Stimulated activated CD4-positive, alpha-beta T cell treated with anti-CD3 and anti-CD28 coated beads, Interleukin-12 subunit alpha, Interleukin-12 subunit beta, amount 100 ng/mL, for 24 hours (primary cell): Measurements from ENCODE around the gene MIPOL1.
"Not testable (repeated sequence)": the region's sequence is repeated elsewhere in the genome, so short reads cannot be mapped to it uniquely, and the experiment has no call there.

Source experiments
- DNase-seq, 2 experiments: peaks; one replicate each; pipeline ENCODE4 v3.0.0-alpha.2; 2020; ENCODE audit warnings: low read depth in 2 of 2

Gene MIPOL1

DNA sequence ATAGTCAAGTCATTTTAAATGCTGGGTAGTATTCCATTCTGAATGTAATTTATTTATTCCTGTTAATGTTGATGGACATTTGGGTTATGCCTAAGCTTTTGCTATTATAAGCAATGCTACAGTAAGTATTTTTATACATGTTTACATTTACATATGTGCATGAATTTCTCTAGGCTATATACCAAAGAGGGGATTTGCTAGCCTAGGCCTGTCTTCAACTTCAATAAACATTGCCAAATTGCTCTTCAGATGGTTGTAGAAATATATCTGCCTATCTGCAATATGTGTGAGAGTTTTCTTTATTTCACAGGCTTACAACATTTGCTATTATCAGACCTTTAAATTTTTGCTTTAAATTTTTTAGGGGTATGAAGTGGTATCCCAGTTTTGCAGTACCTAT lies 87.0 kb downstream of the MIPOL1 start:
- no peak for DNase-seq

DNA sequence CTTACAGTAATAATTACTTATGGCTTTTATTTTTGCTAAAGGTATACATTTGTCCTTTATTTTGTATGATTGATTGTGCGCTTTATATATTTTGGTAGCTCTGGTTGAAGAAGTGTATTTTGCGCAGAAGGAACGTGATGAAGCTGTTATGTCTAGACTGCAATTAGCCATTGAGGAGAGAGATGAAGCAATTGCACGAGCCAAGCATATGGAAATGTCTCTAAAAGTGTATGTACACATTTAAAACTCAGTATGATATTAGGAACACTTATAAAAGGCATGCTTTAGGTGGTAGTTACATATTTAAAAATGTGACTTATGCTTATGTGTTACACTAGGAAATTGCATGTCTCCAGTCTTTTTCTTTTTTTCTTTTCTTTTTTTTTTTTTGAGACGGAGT lies 87.5 kb downstream of the MIPOL1 start:
- DNase-seq = no peak

DNA sequence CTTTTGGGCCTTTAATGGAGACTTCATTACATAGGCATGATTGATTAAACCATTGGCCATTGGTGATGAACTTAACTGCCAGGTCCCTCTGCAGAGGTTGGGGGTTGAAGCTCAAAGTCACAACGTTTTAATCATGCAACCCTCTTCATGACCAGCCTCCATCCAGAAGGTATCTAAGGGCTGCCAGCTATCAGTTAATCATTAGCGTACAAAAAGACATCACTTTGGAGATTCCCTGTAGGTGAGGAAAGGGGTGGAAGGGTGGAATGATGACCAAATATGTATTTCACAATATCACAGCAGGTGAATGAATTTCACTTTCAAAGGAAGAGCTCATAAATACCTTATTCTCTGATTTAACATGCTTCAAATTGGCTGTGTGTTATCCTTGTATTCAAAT lies 92.0 kb downstream of the MIPOL1 start:
- no peak for DNase-seq

DNA sequence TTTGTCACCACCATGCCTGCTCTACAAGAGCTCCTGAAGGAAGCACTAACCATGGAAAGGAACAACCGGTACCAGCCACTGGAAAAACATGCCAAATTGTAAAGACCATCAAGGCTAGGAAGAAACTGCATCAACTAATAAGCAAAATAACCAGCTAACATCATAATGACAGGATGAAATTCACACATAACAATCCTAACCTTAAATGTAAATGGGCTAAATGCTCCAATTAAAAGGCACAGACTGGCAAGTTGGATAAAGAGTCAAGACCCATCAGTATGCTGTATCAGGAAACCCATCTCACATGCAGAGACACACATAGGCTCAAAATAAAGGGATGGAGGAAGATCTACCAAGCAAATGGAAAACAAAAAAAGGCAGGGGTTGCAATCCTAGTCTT lies 97.5 kb downstream of the MIPOL1 start:
- not testable (repeated sequence) for DNase-seq

DNA sequence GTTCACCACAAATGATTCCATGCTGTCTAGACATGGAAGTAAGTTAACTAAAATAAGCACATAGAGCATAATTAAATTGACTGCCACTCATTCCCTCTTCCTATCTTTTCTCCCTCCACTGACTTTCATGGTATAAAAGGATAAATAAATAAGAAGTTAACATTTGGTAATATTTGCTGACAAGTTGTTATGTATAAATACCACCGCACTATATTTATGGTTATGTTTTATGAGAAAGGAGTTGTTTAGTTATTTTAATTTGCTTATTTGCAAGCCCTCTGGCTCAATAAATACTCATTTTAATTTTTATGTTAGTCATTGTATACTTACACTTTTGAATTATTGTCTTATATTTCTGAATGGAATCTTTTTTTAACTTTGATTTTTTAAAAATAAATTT lies 113.5 kb downstream of the MIPOL1 start:
- DNase-seq = no peak

DNA sequence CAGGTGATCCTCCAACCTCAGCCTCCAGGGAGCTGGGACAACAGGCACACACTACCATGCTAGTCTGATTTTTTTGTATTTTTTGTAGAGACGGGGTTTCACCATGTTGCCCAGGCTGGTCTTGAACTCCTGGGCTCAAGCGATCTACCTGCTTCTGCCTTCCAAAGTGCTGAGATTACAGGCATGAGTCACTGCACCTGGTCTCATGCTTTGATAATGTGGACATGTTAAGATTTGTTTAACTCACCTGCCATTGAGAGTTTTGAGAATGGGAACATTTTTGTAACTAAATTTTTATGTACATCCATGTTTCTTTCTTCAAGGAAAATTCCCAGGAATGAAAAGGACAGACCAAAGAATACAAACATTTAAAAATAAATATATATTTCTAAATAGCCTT lies 121.2 kb downstream of the MIPOL1 start:
- DNase-seq = no peak

DNA sequence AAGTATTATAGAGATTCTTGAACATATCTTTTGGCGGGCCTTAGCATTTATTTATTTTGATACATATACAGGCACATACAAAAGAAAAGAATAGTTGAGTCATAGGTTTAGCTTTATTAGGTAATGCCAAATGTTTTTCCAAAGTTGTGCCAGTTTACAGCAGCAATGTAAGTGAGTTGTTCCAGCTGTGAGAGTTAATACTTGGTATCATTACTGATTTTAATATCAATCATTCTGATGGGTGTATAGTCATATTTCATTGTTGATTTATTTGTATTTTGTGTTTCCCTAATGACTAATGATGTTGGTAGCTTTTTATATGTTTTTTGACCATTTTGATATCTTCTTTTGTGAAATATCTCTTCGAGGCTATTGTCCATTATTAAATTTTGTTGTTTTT lies 122.4 kb downstream of the MIPOL1 start:
- DNase-seq = no peak

DNA sequence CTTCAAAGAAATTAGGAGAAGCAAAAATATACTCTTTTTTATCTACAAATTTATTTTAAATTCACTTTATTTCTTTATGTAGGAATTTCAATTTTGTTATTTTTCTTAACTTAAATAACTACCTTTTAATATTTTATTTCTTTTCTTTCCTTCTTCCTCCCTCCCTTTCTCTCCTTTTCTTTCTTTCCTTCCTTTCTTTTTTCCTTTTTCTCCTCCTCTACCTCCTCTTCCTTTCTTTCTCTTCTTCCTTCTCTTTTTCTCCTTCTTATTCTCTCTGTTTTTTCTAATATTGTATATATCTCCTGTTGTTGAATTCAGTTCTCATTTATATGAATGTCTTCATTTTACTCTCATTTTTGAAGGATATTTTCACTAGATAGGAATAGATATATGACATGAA lies 127.6 kb downstream of the MIPOL1 start:
- no peak for DNase-seq

DNA sequence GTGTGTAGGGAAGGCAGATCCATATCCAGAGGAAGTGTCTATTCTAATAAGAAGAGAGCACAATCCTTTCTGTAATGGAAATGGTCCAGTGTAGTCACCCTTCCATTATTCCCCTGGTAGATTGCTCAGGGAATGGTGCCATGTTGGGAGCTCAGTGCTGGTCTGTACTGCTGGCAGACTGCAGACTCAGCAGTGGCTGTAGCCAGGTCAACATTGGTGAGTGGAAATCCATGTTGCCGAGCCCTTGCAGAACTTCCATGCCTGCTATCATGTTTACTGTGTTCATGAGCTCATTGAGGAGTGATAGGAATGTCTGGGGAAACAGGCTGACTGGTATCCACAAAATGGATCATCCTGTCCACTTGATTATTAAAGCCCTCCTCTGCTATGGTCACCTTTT lies 128.7 kb downstream of the MIPOL1 start:
- DNase-seq = no peak

DNA sequence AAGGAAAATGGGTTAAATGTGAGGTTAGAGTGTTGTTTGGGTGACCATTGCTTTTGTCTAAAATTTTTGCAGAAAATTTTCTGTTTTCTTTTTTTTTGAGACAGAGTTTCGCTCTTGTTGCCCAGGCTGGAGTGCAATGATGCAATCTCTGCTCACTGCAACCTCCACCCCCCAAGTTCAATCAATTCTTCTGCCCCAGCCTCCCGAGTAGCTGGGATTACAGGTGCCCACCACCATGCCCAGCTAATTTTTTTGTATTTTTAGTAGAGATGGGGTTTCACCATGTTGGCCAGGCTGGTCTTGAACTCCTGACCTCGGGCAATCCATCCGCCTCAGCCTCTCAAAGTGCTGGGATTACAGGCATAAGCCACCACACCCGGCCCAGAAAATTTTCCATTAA lies 130.2 kb downstream of the MIPOL1 start:
- DNase-seq = not testable (repeated sequence)

DNA sequence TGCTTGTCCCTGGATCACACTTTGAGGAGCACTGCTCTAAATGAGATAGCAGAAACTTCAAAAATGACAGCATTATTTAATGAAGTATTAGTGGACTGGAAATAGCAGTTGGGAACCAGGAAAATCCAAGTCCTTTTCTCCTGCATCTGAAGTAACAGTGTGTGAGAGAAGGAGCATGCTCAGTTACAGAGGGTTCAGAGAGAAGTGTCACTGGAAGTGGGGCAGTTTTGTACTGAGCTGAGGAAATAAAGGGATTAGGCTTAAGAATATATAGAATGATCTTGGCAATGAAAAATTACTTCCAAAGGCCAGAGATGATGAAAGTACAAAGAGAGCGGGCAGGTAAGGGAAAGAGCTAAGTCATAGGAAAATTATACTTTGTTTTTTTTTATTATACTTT lies 130.9 kb downstream of the MIPOL1 start:
- DNase-seq = no peak

DNA sequence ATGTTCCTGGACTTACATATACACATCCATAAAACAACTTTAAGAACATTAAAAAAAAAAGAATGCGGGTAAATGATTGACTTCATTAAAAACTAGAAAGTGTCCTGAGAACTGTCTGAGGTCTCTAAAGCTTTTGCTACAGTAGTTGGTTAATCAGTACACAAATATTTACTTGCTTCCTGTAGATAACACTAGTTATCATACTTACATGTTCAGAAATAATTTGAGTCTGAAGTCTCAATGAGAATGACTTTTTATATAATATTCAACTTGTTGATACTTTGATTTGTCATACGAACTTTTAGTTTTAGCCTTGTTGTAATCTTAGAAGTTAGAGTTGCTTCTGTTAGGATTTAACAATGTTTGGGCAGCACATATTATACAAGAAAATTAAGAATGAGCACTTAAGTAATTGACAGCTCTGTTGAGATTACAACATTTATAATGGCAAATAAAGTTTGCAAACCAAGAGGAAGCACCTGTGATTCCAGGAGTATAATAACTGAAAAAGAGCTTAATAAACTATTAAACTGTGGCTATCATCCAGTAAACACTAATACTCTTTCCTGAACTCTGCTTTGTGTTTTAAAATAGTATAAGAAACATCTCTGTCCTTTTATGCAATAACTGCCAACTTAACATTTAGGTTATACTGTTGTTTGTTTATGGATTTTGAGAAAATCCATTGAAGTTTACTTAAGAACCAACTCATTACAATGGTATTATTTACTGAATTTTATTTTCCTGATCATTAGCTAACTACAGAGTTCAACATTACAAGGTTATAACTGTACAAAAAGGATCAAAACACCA lies 131.7 kb downstream of the MIPOL1 start:
- DNase-seq = no peak

DNA sequence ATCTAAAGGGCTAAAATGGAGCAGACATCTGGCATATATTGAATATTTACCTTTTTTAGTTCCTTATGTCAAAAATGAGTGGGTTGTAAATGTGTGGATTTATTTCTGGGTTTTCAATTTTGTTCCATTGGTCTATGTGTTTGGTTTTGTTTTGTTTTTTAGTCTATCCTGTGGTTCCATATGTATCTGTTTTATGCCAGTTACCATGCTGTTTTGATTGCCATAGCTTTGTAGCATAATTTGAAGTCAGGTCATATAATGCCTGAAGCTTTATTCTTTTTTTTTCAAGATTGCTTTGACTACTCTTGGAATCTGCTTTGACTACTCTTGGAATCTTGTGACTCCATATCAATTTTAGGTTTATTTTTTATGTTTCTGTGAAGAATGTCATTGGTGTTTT lies 133.2 kb downstream of the MIPOL1 start:
- no peak for DNase-seq

DNA sequence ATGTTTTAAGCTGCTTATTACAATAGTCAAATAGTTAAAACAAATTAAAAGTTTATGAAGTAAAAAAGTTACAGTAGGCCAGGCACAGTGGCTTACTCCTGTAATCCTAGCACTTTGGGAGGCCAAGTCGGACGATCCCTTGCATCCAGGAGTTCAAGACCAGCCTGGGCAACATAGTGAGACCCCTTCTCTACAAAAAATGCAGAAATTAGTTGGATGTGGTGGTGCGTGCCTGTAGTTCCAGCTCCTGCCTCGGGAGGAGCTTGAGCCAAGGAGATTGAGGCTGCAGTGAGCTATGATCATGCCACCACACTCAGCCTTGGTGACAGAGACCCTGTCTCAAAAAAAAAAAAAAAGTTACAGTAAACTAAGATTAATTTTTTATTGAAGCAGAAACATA lies 142.6 kb downstream of the MIPOL1 start:
- no peak for DNase-seq

DNA sequence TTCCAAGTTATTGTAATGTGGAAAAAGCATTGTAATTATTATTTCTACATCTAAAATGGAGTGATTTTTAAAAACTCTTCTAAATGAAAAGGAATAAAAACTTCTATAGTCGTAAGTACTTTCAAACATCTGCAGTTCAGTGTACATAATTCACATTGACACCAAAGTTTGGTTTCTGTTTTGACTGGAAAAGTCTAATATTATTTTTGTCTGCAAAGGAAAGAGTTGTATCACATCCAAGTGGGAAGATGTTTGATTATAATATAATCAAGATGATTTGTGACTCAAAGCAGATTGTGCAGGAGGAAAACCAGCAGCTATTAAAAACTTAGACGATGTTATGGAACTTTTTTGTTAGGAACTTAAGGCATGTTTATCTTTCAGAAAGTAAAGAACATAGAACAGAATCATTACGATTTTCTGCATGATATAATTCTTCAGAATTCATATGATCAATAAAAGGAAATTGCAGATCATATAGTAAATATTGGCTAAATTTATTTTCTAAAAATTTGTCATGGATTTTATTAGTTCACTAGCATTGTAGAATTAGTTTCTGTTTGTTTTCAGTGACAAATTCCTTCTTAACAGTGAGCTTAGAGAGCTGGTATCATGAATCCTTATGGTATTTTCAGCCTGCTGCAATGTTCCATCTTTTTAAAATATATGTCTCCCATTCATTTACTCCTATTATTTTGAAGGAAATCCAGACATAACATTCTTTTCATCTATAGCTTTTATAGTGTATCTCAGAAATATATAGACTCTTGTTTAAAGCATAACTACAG lies 145.8 kb downstream of the MIPOL1 start:
- DNase-seq = no peak

DNA sequence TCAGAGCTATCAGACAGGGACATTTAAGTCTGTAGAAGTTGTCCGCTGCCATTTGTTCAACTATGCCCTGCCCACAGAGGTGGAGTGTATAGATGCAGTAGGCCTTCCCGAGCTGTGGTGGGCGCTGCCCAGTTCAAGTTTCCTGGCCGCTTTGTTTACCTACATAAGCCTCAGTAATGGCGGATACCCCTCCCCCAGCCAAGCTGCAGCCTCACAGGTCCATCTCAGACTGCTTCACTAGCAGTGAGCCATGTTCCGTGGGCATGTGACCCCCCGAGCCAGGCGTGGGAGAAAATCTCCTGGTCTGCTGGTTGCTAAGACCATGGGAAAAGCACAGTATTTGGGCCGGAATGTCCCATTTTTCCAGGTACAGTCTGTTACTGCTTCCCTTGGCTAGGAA lies 165.9 kb downstream of the MIPOL1 start:
- no peak for DNase-seq

DNA sequence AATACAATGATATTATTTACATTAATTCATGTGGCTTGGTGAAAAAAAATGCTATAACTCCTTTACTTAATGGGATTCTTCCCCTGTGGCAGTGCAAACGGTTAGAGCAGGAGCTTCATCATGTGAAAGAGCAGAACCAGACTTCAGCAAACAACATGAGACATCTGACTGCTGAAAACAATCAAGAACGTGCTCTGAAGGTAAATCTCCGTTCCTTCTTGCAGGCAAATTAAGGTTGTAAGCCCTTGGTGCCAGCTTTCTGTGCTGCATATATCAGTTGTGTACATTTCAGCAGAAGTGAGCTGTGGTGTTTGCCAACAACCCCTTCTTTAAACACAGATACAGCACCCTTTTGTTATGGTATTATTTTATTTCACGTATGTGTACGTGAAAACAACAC lies 171.7 kb downstream of the MIPOL1 start:
- no peak for DNase-seq

DNA sequence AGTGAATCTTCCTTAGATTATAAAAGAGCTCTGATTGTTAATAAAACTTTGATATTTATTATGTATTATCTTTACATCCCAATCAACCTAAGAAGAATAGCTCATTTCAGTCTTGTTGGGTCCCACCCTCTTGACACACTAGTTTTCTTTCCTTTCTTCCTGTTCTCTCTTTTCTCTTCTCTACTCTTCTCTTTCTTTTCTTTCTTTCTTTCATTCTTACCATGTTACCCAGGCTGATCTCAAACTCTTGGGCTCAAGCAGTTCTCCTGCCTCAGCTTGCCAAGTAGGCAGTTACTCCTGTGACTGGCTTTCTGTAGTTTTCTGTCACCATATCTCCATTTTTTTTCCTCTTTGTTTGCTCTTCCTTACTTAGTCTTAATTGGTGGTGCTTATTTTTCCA lies 177.8 kb downstream of the MIPOL1 start:
- DNase-seq = no peak

DNA sequence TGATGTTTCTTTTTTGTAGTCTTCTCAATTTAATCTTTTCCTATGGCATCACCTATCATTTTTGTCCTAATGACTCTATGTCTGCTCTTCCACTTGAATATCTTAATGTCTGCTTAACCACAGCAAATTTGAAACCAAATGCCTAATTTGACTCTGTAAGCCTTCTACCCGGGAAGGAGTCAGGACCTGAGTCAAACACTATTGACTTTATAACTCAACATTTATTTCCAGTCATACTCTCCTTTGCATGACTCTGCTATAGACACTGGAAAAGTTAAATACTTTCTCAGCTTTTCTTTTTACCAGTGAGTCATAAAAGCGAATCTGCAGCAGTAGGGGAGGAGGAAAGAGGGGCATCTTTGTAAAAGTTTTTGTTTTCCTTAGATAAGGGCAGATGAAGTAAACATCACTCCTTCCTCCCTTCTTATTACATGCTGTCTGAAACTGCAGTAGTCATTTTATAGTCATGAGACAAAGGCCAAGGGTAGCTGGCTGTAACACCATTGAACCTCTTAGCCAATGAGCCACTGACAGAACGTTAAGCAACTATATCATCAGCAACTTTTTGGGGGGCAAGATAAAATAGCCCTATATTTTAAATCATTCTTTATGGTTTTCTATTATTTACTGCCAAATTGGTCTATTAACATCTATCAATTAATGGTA lies 179.3 kb downstream of the MIPOL1 start:
- no peak for DNase-seq

DNA sequence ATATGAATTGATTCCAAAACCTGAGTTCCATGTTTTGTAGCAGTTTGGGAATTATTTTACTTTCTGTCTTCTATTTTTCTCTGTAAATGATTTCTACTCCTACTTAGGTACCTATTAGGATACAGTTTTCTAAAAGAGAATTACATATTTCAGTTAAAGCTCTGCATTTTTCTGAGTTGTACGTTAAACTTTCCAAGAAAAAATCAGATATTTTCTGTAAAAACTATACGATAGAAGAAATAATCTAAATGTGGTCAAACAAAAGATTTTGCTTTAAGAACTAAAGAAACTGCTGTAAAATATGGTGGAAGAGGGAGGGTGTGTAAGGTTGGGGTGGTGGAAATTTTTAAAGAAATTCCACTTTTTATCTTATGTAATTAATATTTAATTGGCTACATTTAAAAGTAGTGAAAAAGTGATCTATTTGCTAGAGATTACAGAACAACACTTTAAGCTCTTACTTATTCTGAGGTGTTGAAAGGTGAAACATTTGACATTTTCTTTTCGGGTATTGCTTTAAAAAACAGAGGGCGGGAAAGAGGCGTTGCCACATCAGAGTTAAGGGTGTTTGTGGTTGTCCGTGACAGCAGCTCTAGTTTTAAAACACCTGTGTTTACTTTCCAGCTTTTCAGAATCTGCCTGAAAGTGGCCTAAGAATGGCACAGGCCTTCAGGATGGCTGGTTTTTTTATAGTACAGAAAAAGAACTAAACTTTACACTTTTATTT lies 187.3 kb downstream of the MIPOL1 start:
- DNase-seq = no peak

DNA sequence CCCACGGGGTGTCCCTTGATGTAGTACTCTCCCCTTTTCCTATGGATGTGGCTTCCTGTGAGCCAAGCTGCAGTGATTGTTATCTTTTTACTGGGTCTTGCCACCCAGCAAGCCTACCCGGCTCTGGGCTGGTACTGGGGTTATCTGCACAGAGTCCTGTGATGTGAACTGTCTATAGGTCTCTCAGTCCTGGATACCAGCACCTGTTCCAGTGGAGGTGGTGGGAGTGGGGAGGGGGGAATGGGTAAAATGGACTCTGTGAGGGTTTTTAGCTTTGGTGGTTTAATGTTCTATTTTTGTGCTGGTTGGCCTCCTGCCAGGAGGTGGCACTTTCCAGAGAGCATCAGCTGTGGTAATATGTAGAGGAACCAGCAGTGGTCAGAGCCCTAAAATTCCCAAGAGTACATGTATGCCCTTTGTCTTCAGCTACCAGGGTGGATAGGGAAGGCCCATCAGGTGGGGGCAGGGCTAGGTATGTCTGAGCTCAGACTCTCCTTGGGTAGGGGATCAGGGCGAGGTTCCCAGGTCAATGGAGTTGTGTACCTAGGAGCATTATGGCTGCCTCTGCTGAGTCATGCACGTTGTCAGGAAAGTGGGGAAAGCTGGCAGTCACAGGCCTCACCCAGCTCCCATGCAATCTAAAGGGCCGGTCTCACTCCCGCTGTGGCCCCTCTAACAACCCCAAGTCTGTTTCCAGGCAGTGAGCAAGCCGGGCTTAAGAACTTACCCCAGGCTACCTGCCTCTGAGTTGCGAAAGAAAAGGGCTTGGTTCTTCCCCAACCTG lies 199.6 kb downstream of the MIPOL1 start:
- DNase-seq = not testable (repeated sequence)

DNA sequence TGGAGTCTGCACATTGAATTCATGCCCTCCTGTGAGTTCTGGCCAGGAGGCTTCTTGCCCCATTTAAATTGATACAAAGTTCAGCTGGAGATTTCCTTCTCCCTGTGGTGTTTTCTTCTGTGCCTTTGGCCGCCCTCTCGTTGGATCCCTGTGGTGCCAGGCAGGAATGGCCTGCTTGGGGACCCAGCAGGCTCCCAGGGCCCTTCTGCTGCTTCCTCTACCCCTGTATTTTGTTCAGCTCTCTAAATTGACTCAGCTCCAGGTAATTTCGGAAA lies 200.1 kb downstream of the MIPOL1 start:
- DNase-seq = no peak
